GM19468 (cell line): ENCODE data around the gene CLEC17A.
"Not testable (repeated sequence)": the region's sequence is repeated elsewhere in the genome, so short reads cannot be mapped to it uniquely, and the experiment has no call there.

Experiments
- ATAC-seq: cut with Tn5 transposase; IDR thresholded peaks from one replicate; pipeline ENCODE4 v1.9.1; 2021; ENCODE audit warnings: mild to moderate bottlenecking, moderate library complexity, moderate number of reproducible peaks; ENCODE audit not compliant: unreplicated experiment; ENCODE audit errors: extremely low read depth

The CLEC17A gene

DNA sequence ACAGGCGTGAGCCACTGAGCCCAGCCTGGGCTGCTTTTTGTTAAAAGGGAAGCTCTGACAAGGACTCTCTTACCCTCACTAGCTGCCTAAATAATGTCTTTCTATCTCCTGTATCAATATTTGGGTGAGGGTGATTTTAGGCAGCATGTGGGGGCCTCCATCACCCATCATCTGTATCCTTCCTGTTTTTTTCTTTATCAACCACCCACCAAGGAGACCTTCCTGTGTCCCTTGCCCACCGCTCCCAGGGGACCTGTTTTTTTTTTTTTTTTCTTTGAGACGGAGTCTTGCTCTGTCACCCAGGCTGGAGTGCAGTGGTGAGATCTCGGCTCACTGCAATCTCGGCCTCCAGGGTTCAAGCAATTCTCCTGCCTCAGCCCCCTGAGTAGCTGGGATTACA is 5.6 kb upstream of the CLEC17A start:
- ATAC-seq = no peak

DNA sequence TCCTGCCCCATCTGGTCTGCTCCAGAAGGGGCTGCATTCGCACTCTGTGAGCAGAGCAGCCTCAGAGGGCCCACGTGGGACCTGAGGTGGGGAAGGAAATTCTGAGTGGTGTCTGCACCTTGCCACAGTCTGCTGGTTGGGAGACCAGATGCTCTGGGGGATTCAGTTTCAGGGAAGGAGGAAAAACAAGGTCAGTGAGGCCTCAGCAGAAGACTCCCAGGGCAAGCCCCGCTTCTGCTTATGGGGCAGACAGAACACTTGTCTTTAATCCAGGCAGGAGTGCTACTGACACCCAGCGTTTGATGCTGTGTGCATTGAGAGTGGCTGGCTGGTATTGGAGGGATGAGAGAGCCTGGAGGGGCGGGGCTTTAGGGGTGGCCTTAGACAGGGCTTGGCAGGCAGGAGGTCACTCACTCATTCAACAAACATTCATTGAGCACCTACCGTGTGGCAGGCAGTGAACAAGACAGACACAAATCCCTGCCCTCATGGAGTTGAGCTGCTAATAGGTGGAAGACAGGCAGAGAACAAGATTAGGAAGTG is 4.9 kb upstream of the CLEC17A start:
- no peak for ATAC-seq

DNA sequence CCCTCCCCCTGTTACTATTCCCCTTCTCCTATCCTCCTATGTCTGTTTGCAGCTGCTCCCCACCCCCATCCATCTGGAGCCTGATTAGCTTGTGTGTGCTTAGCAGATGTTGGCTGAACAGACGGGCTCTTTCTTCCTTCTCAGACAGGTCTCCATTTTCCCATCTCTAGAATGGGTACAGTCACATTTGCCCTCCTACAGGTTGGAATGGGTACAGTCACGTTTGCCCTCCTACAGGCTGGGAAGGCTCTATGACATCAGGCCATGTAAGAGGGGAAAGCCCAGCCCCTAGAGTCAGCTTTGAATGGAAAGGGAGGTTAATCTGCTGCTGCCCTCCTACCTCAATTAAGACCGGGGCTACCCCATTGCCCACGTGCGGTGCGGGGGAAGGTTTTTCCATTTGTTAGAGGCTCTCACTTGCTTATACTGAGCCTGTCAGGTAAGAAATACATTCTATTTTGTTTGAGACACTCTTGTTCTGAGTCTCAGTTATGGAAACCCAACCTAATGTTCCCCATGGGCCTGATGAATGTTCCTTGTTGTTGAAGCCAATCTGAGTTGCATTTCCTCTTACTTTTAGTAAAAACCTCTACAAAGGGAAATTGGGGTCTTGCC is 2.2 kb upstream of the CLEC17A start:
- no peak for ATAC-seq

DNA sequence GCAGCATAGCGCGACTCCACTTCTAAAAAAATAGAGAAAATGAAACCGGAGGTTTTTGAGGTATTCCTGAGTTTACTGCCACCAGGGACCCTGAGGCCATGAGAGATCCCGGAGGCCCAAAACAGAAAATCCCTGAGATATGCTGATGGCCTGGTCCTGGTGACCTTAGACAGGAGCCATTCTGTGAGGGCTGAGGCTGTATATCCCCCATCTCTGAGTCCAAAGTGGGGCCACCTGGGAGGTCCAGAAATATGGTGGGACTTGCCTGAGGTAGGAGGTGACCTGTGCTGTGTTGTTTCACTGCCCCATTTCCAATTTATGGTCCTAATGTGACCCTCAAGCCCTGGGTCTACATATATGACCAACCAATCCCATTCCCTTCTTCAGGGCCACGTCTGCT is 1.5 kb downstream of the CLEC17A start:
- not testable (repeated sequence) for ATAC-seq

DNA sequence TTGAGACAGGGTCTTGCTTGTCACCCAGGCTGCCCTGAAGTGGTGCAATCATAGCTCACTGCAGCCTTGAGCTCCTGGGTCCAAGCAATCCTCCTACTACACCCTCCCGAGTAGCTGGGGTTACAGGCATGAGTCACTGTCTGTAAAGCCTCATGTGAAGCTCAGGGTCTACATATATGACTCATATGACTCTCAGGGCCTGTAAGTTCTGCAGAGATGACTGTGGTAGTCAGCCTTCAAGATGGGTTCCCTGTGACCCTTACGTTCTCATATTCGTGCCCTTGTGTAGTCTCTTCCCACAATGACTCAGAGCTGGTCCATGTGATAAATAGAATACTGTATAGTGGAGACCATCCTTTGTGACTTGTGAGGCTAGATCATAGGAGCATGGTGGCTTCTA is 2.3 kb downstream of the CLEC17A start:
- not testable (repeated sequence) for ATAC-seq

DNA sequence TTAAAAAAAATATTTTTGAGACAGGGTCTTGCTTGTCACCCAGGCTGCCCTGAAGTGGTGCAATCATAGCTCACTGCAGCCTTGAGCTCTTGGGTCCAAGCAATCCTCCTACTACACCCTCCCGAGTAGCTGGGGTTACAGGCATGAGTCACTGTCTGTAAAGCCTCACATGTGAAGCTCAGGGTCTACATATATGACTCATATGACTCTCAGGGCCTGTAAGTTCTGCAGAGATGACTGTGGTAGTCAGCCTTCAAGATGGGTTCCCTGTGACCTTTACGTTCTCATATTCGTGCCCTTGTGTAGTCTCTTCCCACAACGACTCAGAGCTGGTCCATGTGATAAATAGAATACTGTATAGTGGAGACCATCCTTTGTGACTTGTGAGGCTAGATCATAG is 6.5 kb downstream of the CLEC17A start:
- not testable (repeated sequence) for ATAC-seq

DNA sequence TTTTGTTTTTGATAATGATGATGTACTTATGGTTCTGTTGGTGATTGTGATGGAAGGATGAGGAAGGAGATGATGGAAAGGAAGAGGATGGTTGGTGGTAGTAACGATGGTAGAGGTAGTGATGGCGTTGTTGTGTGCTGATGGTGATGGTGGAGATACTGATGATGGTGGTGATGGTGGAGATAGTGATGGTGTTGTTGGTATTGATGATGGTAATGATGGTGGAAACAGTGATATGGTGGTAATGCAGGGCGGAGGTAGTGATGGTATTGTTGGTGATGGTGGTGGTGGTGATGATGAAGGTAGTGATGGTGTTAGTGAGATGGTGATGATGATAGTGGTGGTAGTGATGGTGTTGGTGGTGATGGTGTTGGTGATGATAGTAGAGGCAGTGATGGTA is 12.7 kb downstream of the CLEC17A start:
- ATAC-seq = no peak

DNA sequence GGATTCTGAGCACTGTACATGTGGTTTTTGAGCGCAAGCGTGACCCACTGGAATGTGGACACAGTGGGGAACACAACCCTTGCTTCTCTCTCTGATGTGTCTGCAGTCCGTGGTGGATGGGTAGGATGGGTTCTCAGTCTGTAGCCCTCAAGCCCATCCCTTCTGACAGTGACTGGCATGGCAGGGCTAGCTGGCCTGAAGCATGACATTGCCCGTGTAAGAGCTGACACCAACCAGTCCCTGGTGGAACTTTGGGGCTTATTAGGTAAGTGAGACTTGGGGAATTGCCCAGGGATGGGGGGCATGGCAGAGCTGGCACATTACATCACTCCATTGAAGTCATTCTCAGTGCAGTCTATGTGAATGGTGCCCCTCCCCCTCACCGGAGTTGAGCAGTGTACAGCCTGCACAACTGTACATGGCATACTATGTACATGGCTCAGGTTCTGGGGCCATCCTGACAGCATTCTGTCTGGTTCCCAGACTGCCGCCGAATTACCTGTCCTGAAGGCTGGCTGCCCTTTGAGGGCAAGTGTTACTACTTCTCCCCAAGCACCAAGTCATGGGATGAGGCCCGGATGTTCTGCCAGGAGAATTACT is 16.8 kb downstream of the CLEC17A start:
- no peak for ATAC-seq

DNA sequence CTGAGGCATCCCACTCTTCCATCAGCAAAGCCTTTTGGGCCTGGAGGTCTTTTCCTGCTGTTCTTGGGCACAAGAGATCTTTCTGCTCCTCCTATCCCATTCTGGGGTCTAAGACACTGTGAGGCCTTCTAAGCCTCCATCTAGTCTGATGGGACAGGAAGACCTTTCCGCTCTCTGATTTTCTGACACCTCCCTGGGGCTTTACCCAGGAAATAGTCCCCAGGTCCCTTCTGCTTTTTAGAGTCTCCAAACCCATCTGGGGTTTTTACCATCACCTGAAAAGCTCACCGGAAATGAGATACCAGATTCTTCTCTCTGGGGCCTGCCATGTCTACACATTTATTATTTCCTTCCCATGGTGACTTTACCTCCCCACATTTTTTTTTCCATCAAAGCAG is 21.1 kb downstream of the CLEC17A start:
- peak; percentile 19 for ATAC-seq

DNA sequence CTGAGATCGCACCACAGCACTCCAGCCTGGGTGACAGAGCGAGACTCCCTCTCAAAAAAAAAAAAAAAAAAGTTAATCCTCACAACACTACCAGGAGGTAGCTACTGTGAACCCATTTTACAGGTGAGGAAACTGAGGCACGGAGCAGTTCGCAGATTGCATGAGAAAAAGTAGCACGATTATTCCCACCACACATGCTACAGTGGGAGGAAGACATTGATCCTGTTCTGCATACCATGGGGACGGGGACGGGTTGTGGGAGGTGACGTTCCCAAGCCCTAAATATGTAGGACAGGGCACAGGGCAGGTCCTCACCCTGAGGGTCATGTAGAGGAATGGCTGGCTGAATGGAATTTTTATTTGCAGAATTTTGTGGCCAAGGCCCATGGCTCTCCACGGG is 23.7 kb downstream of the CLEC17A start:
- ATAC-seq = no peak

DNA sequence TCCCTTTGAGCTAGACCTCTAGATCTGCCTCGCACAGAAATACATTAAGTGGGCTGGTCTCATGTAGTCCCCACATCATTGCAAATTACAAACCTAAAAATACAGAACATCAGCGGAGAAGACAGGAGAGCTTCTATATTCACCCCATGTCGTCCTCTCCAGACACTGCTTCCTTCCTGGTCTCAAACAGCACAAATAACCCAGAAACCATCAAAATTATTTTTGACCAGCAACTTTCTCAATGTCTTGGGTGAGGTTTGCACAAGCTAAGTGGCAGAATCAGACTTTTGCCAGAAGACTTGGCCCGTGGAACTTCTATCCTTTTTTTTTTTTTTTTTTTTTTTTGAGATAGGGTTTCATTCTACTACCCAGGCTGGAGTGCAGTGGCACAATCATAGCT is 28.2 kb downstream of the CLEC17A start:
- no peak for ATAC-seq

DNA sequence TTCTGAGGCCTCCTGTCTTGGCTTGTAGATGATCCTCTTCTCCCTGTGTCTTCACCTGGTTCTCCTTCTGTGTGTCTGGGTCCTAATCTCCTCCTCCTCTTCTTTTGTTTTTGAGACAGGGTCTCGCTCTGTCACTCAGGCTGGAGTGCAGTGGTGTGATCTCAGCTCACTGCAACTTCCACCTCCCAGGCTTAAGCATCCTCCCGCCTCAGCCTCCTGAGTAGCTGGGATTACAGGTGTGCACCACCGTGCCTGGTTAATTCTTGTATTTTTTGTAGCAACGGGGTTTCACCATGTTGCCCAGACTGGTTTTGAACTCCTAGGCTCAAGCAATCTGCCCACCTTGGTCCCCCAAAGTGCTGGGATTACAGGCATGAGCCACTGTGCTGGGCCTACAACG is 29.4 kb downstream of the CLEC17A start:
- ATAC-seq = not testable (repeated sequence)

DNA sequence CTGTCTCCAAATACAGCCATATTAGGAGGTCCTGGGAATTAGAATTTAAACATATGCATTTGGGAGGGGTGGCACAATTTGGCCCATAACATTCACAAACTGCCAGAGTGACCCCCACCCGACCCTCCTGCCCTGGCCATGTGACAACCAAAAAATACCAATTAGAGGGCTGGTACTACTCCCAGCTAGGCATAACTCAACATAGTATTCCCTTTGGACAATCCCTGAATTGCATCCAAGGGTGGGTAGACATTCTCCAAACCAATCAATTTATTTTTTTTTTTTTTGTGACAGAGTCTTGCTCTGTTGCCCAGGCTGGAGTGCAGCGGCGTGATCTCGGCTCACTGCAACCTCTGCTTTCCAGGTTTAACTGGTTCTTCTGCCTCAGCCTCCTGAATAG is 29.8 kb downstream of the CLEC17A start:
- ATAC-seq = no peak

DNA sequence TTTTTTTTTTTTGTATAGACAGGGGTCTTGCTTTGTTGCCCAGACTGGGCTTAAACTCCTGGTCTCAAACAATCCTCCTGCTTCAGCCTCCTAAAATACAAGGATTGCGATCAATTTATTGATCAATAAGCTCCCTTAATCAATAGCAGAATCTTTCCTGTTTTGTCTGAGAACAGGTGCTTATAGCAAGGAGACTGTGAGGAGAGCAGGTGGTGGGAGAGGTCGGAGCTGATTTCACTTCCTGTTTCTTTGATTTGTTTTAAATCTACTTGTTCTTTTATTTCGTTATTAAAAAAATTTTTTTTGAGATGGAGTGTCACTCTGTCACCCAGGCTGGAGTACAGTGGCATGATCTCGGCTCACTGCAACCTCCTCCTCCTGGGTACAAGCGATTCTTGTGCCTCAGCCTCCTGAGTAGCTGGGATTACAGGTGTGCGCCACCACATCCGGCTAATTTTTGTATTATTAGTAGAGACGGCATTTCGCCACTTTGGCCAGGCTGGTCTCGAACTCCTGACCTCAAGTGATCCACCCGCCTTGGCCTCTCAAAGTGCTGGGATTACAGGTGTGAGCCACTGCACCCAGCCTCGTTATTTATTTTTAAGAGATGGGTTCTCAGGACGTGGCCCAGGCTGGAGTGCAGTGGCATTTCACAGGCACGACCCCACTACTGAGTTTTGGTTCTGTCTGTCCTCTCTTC is 30.7 kb downstream of the CLEC17A start:
- not testable (repeated sequence) for ATAC-seq

DNA sequence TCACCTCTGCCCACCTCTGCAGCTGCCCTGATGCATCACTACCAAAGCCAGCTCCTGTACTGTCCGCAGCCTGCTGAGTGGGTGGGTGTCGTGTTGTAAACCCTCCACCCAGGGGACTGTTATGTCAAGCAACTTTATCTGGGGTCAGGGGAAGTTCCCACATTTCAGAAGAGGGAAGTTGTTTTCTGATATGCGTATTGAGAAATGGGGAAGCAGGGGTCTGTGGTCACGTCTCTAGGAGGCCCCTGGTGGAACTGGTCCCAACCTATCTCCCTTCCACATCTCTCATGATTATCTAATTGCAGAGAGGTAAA is 31.2 kb downstream of the CLEC17A start:
- ATAC-seq = no peak

DNA sequence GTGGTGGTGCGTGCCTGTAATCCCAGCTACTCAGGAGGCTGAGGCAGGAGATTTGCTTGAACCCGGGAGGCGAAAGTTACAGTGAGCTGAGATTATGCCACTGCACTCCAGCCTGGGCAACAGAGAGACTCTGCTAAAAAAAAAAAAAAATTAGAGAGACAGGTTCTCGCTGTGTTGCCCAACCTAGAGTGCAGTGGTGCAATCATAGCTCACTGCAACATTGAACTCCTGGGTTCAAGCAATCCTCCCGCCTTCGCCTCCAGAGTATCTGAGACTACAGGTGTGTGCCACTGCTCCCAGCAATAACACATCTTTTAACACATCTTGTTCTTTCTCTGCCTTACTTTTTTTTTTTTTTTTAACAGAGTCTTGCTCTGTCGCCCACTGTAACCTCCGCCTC is 32.7 kb downstream of the CLEC17A start:
- no peak for ATAC-seq

DNA sequence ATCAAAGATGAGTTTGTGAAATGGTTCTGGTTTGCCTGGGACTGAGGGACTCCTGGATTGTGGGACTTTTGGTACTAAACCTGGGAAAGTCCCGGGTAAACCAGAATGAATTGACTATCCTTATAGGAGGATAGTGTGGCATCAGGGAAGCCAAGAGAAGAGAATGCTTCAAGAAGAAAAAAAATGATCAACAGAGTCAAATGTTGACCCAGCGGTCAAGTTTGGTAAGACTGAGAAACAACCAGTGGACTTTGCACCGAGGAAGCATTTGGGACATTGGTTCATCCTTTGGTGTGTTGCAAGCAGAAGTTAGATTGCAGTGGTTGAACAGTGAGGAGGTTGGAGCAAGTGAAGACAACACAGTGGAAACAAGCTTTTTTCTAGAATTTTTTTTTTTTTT is 33.5 kb downstream of the CLEC17A start:
- ATAC-seq = no peak

DNA sequence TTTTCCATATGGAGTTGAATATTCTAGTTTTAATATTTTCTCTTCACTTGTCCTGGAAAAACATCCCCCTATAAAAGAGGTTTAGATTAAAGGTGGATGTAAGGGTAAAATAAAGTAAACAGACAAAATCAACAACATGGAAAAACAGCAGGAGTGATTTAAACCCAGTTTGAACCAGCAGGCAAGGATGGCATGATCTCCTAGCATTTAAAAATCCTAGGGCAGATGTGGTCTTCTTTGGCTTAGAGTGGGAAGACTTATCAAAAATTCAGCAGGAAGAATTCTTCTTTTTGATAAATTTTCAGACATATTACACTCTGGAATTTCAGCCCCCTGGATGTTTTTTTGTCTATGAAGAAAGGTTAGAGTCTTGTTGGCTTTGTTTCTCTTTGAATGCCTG is 36.5 kb downstream of the CLEC17A start:
- ATAC-seq = no peak

DNA sequence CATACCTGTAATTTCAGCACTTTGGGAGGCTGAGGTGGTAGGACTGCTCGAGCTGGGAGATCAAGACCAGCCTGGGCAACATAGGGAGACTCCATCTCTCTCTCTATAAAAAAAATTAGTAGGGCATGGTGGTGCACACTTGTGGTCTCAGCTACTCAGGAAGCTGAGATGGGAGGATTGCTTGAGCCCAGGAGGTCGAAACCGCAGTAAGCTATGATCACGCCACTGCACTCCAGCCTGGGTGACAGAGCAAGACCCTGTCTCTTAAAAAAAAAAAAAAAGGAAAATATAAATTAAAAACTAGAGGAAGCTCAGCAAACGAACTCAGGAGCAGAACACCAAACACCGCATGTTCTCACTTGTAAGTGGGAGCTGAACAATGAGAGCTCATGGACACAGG is 41.6 kb downstream of the CLEC17A start:
- ATAC-seq = not testable (repeated sequence)

DNA sequence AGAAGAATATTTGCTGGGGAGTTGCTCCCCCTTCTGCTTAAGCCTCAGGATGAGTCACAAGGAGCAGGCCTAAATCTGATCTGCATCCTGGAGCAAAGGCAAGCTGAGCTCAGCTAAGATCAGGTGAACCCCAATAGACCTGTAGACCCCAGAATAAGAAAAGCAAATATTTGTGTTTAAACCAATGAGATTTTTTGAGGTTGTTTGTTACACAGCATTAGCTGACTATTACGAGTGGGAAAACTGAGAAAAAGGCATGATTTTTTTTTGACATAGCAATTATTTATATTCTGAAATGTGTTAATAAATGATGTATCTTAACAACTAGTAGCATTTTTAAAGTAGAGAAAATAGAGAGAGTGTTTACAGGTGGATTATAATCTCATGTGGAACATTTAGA is 46.7 kb downstream of the CLEC17A start:
- no peak for ATAC-seq

DNA sequence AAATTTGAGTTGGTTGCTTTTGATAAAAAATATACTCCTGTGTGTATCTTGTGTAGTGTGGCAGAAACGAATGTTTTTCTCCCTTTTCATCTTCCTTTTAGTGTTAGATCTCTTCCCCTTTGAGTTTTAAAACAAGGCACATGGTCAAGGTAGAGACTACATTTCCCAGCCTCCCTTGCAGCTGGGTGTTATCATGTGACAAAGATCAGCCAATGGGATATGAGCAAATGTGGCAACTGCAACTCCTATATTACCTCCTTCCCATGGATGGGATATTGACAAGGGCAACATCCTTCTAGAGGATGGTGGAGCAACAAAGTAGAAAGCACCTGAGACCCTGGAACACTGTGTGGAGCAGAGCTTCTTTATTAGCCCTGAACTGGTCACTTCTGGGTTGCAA is 49.4 kb downstream of the CLEC17A start:
- no peak for ATAC-seq
